Esophagus squamous epithelium (tissue), 5 donors: Measurements from ENCODE around the gene GOLGA8G. TPM values are rescaled to one million over a fixed set of nuclear protein-coding genes. Genes with fewer than 3 reads are reported as not detected.
"Not testable (repeated sequence)": the region's sequence is repeated elsewhere in the genome, so short reads cannot be mapped to it uniquely, and the experiment has no call there.

ENCODE experiments used
- DNase-seq: peaks from one replicate; lab custom pipeline; 2025; lab: John Stamatoyannopoulos, UW
- H3K27ac ChIP-seq, 4 donors: fragments of 200-600 bp; sonication (generic); one replicate each; pipeline ENCODE4 v1.5.1; 2016 to 2019; ENCODE audit warnings: mild to moderate bottlenecking in 1 of 4
- H3K27me3 ChIP-seq, 4 donors: fragments of 200-600 bp; sonication (generic); 1 replicate in 3 of 4; 2 replicates in 1 of 4; pipeline versions ENCODE4 v1.5.1 to v1.6.0; 2017 to 2021; ENCODE audit warnings: antibody characterized with exemption in 1 of 4
- H3K36me3 ChIP-seq, 3 donors: fragments of 200-600 bp; sonication (generic); one replicate each; pipeline ENCODE4 v1.5.1; 2016 to 2019
- H3K4me1 ChIP-seq, 3 donors: fragments of 200-600 bp; sonication (generic); one replicate each; pipeline ENCODE4 v1.5.1; 2017 to 2019
- H3K4me3 ChIP-seq, 4 donors: fragments of 200-600 bp; sonication (generic); 1 replicate in 3 of 4; 2 replicates in 1 of 4; pipeline ENCODE4 v1.5.1; 2016 to 2019; ENCODE audit warnings: mild to moderate bottlenecking in 2 of 4, moderate library complexity in 1 of 4
- H3K9me3 ChIP-seq, 3 donors: fragments of 200-600 bp; sonication (generic); one replicate each; pipeline ENCODE4 v1.5.1; 2016 to 2019
- WGBS, 2 donors: methylation state at CpG; one replicate each; pipeline ENCODE4 v1.1.5; 2018; 5-methylcytosine and 5-hydroxymethylcytosine counted together
- intact Hi-C: fragments of 100-400 bp; cut with DNase I; formaldehyde crosslinking; loops from one replicate; pipeline ENCODE4 v1.15.0; 2022
- small RNA-seq, 4 donors: library from RNA; depleted of rRNA; stranded (forward); fragments of <200 nt; gene quantifications; one replicate each; pipeline ENCODE3, GENCODE V24; 2016
- total RNA-seq, 4 donors: library from RNA; depleted of rRNA; stranded (reverse); fragments of >200 nt; gene quantifications; one replicate each; pipeline ENCODE4 v1.1.0, GENCODE V29; 2016
- donor health status: DM: yes; HTN: yes; CAD: no.

The GOLGA8G gene, protein sequence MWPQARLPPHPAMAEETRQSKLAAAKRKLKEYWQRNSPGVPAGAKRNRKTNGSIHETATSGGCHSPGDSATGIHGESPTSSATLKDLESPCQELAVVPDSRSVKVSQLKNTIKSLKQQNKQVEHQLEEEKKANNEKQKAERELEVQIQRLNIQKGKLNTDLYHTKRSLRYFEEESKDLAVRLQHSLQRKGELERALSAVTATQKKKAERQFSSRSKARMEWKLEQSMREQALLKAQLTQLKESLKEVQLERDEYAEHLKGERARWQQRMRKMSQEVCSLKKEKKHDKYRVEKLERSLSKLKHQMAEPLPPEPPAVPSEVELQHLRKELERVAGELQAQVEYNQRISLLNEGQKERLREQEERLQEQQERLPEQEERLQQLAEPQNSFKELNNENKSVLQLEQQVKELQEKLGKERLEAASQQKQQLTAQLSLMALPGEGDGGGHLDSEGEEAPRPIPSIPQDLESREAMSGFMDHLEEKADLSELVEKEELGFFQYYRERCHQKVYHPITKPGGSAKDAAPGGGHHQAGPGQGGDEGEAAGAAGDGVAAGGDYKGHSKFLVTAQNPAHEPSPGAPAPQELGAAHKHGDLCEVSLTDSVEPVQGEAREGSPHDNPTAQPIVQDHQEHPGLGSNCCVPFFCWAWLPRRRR
- total RNA-seq, result not detected

DNA sequence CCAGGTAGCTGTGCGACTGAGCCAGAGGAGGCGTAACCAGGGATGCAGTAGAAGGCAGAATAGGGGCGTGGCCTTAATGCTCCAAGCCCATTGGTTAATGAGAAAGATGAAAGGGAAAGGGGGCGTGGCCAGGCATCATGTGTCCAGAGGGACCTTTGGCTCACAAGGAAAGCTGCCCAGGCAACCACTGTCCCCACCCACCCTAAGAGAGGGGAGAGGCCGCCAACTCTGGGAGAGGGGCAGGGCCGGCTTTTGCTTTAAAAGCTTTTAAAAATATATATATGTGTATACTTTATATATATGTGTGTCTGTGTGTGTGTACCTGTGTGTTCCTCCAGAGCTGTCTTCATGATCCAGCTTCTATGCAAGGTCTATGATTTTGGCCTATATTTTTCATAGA is at the start of gene GOLGA8G:
Gene GOLGA8G, minus strand, starts transcription at position 18 of the 400 bp plus-strand sequence. CDS start 62 bp downstream, outside the sequence.
- H3K9me3 ChIP-seq, DNase-seq, H3K36me3 ChIP-seq, H3K27me3 ChIP-seq, H3K4me3 ChIP-seq, H3K4me1 ChIP-seq, intact Hi-C loops, H3K27ac ChIP-seq: not testable (repeated sequence)
- WGBS, 2 donors, result 82 to 92% methylated on average over 2 of the region's 6 CpGs

GRCh38 chr15:28573351-28573750 is 40.6 kb upstream of the GOLGA8G start:
- DNase-seq, H3K27ac ChIP-seq, H3K9me3 ChIP-seq, H3K36me3 ChIP-seq, H3K4me3 ChIP-seq, H3K4me1 ChIP-seq, intact Hi-C loops, H3K27me3 ChIP-seq: not testable (repeated sequence)
- no CpG with 5 or more reads among the region's 13 CpGs for WGBS, 2 donors

GRCh38 chr15:28553268-28553667 is 20.5 kb upstream of the GOLGA8G start, which contains the start of gene GOLGA6L25:
Gene GOLGA6L25 (plus strand): TSS chr15:28553568. CDS start chr15:28553629, 61 bp downstream.
- H3K36me3 ChIP-seq, DNase-seq, H3K27ac ChIP-seq, H3K4me1 ChIP-seq, H3K4me3 ChIP-seq, H3K27me3 ChIP-seq, H3K9me3 ChIP-seq, intact Hi-C loops: not testable (repeated sequence)
- no CpG with 5 or more reads among the region's 7 CpGs for WGBS, 2 donors

- no CpG with 5 or more reads among the region's 11 CpGs for WGBS, 2 donors
- H3K9me3 ChIP-seq, intact Hi-C loops, H3K4me3 ChIP-seq, H3K27me3 ChIP-seq, H3K27ac ChIP-seq, H3K36me3 ChIP-seq, H3K4me1 ChIP-seq, DNase-seq: not testable (repeated sequence)
These were observed 17.6 kb downstream of the GOLGA8G start for GRCh38 chr15:28515208-28515607.

DNA sequence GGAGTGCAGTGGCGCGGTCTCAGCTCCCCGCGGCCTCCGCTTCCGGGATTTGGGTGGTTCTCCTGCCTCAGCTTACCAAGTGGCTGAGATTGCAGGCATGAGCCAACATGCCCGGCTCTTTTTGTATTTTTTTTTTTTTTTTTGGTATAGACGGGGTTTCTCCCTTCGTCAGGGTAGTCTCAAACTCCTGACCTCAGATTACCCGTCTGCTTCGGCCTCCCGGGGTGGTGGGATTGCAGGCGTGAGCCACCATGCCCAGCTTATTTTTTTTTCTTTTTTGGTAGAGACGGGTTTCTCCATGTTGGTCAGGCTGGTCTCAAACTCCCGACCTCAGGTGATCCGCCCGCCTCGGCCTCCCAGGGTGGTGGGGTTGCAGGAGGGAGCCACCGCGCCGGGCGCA is 18.6 kb downstream of the GOLGA8G start:
- H3K27me3 ChIP-seq, H3K4me1 ChIP-seq, intact Hi-C loops, H3K36me3 ChIP-seq, DNase-seq, H3K27ac ChIP-seq, H3K9me3 ChIP-seq, H3K4me3 ChIP-seq: not testable (repeated sequence)
- WGBS, 2 donors, result no CpG with 5 or more reads among the region's 22 CpGs

GRCh38 chr15:28508217-28508889 is 24.4 kb downstream of the GOLGA8G start:
- H3K4me1 ChIP-seq, H3K4me3 ChIP-seq, H3K36me3 ChIP-seq, DNase-seq, H3K9me3 ChIP-seq, H3K27me3 ChIP-seq, intact Hi-C loops, H3K27ac ChIP-seq: not testable (repeated sequence)
- WGBS, 2 donors, result no CpG with 5 or more reads among the region's 63 CpGs

GRCh38 chr15:28481340-28481739 is 51.4 kb downstream of the GOLGA8G start:
- H3K4me1 ChIP-seq, intact Hi-C loops, H3K27me3 ChIP-seq, H3K36me3 ChIP-seq, H3K9me3 ChIP-seq, H3K27ac ChIP-seq, DNase-seq, H3K4me3 ChIP-seq: not testable (repeated sequence)
- no CpG with 5 or more reads among the region's 3 CpGs for WGBS, 2 donors

Small RNA genes lying within 50 kb of the gene (small RNA-seq; reads per million reads assigned to genes)
- gene AC138749.2 (0 reads per million in 4 donors), gene AC138749.4 (0 reads per million in 4 donors), gene AC138749.5 (0 reads per million in 4 donors), gene MIR4509-3 (0 reads per million in 4 donors), gene RF00017 (0 reads per million in 4 donors)

Other genes with a start within 250 kb of the GOLGA8G start
- 10 to 100 TPM; 32.2 to 45.0 (median 39.2) TPM for gene HERC2, start 210.8 kb downstream of the GOLGA8G start, total RNA-seq
- gene GOLGA6L24, start 174.9 kb downstream of the GOLGA8G start, total RNA-seq, result not detected
- not detected for gene GOLGA8F, start 154.3 kb downstream of the GOLGA8G start, total RNA-seq
- gene GOLGA6L25, start 20.6 kb upstream of the GOLGA8G start, total RNA-seq, result not detected
- gene GOLGA8M, start 179.4 kb upstream of the GOLGA8G start, total RNA-seq, result under 1 TPM in 1 of 4 donors, not detected in 3; 0.57 TPM